Tibial nerve (tissue), 4 donors: ENCODE measurements around the gene PXN. TPM values are rescaled to one million over a fixed set of nuclear protein-coding genes. Genes with fewer than 3 reads are reported as not detected.

ENCODE experiments used
- DNase-seq, 2 donors: peaks; one replicate each; pipeline ENCODE4 v3.0.0-alpha.2; 2019; ENCODE audit warnings: low spot score in 2 of 2
- H3K27ac ChIP-seq, 4 donors: fragments of 200-600 bp; sonication (generic) in 3 of 4; one replicate each; pipeline ENCODE4 v1.5.1; 2017 to 2019; ENCODE audit warnings: mild to moderate bottlenecking in 1 of 4
- H3K27me3 ChIP-seq, 2 donors: fragments of 200-600 bp; sonication (generic) in 1 of 2; one replicate each; pipeline versions ENCODE4 v1.5.1 to v1.6.0; 2017 to 2019
- H3K36me3 ChIP-seq, 3 donors: fragments of 200-600 bp; sonication (generic); one replicate each; pipeline ENCODE4 v1.5.1; 2018 to 2019
- H3K4me1 ChIP-seq, 4 donors: fragments of 200-600 bp; sonication (generic) in 3 of 4; one replicate each; pipeline ENCODE4 v1.5.1; 2017 to 2019
- H3K4me3 ChIP-seq, 4 donors: fragments of 200-600 bp; sonication (generic) in 3 of 4; one replicate each; pipeline ENCODE4 v1.5.1; 2017 to 2019; ENCODE audit warnings: mild to moderate bottlenecking in 1 of 4, moderate library complexity in 1 of 4
- H3K9me3 ChIP-seq, 4 donors: fragments of 200-600 bp; sonication (generic) in 3 of 4; one replicate each; pipeline ENCODE4 v1.5.1; 2017 to 2019
- EP300 ChIP-seq, 2 donors: sonication (generic); formaldehyde crosslinking; IDR thresholded peaks; one replicate each; pipeline ENCODE4 v1.6.1; 2017; ENCODE audit warnings: antibody characterized with exemption in 2 of 2, mild to moderate bottlenecking in 1 of 2
- POLR2A ChIP-seq, 2 donors: fragments of 450-650 bp; IDR thresholded peaks; one replicate each; pipeline ENCODE4 v1.6.1; 2017; ENCODE audit warnings: antibody characterized with exemption in 2 of 2, mild to moderate bottlenecking in 2 of 2, moderate library complexity in 2 of 2
- WGBS, 2 donors: methylation state at CpG; one replicate each; pipeline ENCODE4 v1.1.5; 2018; 5-methylcytosine and 5-hydroxymethylcytosine counted together
- total RNA-seq, 4 donors: library from RNA; depleted of rRNA; stranded (reverse); fragments of >200 nt; gene quantifications; one replicate each; pipeline ENCODE4 v1.1.0, GENCODE V29; 2016
- TF ChIP-seq, protein P1 (sequence below), 5 experiments: fragments of 200-600 bp in 3 of 5; fragments of 450-650 bp in 2 of 5; sonication (generic) in 3 of 5; IDR thresholded peaks; one replicate each; pipeline ENCODE4 v1.5.1; 2016 to 2019; ENCODE audit warnings: antibody characterized with exemption in 5 of 5, mild to moderate bottlenecking in 3 of 5, moderate library complexity in 2 of 5

Gene PXN
- total RNA-seq, 4 donors from 2014 or later = 217 to 428 (median 330) TPM

DNA sequence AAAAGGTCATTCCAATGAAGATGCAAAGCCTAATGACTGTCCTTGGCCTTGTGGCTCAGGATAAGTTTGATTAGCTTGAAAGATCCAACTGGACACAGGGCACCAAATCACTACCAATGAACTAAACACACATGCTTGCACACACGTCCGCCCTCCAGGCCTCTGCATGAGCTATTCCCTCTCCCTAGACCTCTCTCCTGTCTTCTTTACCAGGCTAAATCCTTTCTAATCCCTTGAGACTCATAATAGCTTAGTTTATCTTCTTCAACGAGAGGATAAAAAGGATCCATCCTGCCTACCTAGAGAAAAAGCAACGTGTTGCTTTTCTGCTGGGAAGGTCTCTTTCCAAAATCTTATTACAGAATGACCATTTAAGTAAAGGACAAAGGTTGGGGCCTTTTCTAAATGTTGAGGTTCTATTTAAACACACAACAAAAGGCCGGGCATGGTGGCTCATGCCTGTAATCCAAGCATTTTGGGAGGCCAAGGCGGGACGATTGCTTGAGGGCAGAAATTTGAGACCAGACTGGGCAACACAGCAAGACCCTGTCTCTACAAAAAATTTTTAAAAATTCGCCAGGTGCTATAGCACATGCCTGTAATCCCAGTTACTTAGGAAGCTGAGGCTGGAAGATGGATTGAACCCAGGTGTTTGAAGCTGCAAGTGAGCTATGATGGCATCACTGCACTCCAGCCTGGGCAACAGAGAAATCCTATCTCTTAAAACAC lies 22.4 kb downstream of the PXN start:
- Histone ChIP-seq H3K9me3 (no peaks in the 10 kb centered on the region), H3K4me3 (no peak overlapping the region), H3K27ac (peak overlapping the region in 2 of 4 donors; percentile 87 to 98), H3K36me3 (no peaks in the 10 kb centered on the region), H3K4me1 (peaks cover 0 to 96% (median 75%) of the 10 kb centered on the region in 4 donors), H3K27me3 (no peaks in the 10 kb centered on the region)
- no peak for TF ChIP-seq EP300 (IDR thresholded peaks at IDR 0.05)
- TF ChIP-seq, protein P1, sequence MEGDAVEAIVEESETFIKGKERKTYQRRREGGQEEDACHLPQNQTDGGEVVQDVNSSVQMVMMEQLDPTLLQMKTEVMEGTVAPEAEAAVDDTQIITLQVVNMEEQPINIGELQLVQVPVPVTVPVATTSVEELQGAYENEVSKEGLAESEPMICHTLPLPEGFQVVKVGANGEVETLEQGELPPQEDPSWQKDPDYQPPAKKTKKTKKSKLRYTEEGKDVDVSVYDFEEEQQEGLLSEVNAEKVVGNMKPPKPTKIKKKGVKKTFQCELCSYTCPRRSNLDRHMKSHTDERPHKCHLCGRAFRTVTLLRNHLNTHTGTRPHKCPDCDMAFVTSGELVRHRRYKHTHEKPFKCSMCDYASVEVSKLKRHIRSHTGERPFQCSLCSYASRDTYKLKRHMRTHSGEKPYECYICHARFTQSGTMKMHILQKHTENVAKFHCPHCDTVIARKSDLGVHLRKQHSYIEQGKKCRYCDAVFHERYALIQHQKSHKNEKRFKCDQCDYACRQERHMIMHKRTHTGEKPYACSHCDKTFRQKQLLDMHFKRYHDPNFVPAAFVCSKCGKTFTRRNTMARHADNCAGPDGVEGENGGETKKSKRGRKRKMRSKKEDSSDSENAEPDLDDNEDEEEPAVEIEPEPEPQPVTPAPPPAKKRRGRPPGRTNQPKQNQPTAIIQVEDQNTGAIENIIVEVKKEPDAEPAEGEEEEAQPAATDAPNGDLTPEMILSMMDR (IDR thresholded peaks at IDR 0.05) = no peak
- no peak for TF ChIP-seq POLR2A (IDR thresholded peaks at IDR 0.05)
- no peak for DNase-seq
- 68 to 76% methylated on average over 8 of the region's 8 CpGs for WGBS, 2 donors

DNA sequence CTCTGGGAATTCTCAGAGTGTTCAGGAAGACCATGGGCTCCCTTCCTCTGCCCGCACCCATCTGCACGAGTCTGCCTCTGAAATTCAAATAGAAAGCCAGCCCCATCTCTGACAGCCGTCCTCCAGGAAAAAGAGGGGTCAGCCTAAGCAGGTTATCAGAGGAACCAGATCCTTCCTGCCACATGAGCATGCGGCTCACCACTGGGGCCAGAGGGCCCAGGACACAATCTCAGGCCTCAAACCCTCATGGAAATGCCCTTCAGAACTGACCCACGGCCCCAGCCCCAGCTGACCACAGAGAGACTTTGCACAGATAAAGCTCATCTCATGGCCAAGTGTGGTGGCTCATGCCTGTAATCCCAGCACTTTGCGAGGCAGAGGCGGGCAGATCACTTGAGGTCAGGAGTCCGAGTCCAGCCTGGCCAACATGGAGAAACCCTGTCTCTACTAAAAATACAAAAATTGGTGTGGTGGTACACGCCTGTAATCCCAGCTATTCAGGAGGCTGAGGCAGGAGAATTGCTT lies 23.2 kb downstream of the PXN start:
- Histone ChIP-seq H3K36me3 (no peaks in the 10 kb centered on the region), H3K9me3 (no peaks in the 10 kb centered on the region), H3K4me3 (no peak overlapping the region), H3K27me3 (no peaks in the 10 kb centered on the region), H3K27ac (peak overlapping the region in 3 of 4 donors; percentile 56 to 98 (median 87)), H3K4me1 (peaks cover 0 to 96% (median 76%) of the 10 kb centered on the region in 4 donors)
- WGBS, 2 donors = 50 to 54% methylated on average over 9 of the region's 9 CpGs
- no peak for DNase-seq
- TF ChIP-seq, protein P1 (IDR thresholded peaks at IDR 0.05) = no peak
- TF ChIP-seq EP300 (IDR thresholded peaks at IDR 0.05) (no peak), POLR2A (IDR thresholded peaks at IDR 0.05) (no peak)

DNA sequence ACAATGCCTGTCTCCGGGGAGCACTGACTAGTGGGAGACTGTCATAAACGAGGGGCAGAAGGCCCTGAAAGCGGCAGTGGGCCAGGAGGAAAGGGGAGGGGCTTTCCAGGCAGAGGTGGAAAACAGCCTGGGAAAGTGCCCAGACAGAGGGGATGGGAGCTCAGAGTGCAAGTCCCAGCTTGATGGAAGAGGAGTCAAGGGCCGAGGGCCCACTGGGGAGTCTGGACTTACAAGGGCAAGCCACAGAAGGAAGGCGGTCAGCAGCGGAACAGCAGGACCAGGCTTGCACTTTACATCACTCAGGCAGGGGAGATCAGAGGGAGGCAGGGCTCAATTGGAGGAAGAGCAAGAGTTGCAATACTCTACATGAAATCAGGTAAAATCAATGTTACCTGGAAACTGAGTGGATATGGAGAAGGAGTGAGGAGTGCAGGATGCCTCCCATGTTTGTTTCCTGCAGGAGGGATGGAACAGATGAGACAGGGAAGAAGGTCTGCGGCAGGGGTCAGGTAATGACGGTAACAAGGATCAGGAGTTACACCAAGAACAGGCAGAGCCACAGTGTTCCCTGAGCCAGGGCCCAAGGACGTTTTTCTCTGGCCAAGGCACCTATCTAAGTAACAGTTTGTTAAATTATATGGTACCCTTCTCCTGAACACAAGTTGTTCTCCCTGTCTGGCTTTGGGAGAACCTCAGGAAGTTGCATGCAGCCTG lies 23.8 kb downstream of the PXN start:
- 42 to 45% methylated on average over 9 of the region's 9 CpGs for WGBS, 2 donors
- no peaks in the 10 kb centered on the region for H3K27me3 ChIP-seq
- H3K36me3 ChIP-seq = no peaks in the 10 kb centered on the region
- peaks cover 0 to 96% (median 76%) of the 10 kb centered on the region in 4 donors for H3K4me1 ChIP-seq
- H3K9me3 ChIP-seq = no peaks in the 10 kb centered on the region
- DNase-seq = no peak
- H3K27ac ChIP-seq = peak overlapping the region; percentile 23 to 98 (median 72)
- TF ChIP-seq, protein P1 (IDR thresholded peaks at IDR 0.05) = peak in 1 of 5 experiments; percentile 13
- TF ChIP-seq EP300 (IDR thresholded peaks at IDR 0.05) = no peak
- no peak overlapping the region for H3K4me3 ChIP-seq

DNA sequence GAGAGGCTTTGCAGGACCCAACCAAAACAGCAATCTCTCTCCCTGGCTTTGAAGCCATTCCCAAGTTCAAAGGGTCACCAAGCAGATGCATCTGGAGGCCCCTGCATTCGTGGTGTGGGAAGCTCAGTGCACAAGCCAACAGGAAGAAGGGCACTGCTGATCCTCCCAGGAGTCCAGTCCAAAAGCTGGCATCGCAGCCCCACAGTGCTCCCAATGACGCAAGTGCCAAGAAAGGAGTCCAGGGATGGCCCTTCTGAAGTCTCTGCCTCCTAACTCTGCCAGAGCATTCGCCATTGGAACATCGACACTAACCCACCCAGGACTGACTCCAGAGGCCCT lies 25.1 kb downstream of the PXN start:
- Histone ChIP-seq H3K4me3 (no peak overlapping the region), H3K27ac (peak overlapping the region; percentile 23 to 98 (median 72)), H3K36me3 (no peaks in the 10 kb centered on the region), H3K9me3 (no peaks in the 10 kb centered on the region), H3K27me3 (no peaks in the 10 kb centered on the region), H3K4me1 (peaks cover 0 to 96% (median 84%) of the 10 kb centered on the region in 4 donors)
- no peak for DNase-seq
- 43 to 57% methylated on average over 5 of the region's 5 CpGs for whole genome bisulfite sequencing, 2 donors
- no peak for TF ChIP-seq POLR2A (IDR thresholded peaks at IDR 0.05)
- no peak for TF ChIP-seq EP300 (IDR thresholded peaks at IDR 0.05)

DNA sequence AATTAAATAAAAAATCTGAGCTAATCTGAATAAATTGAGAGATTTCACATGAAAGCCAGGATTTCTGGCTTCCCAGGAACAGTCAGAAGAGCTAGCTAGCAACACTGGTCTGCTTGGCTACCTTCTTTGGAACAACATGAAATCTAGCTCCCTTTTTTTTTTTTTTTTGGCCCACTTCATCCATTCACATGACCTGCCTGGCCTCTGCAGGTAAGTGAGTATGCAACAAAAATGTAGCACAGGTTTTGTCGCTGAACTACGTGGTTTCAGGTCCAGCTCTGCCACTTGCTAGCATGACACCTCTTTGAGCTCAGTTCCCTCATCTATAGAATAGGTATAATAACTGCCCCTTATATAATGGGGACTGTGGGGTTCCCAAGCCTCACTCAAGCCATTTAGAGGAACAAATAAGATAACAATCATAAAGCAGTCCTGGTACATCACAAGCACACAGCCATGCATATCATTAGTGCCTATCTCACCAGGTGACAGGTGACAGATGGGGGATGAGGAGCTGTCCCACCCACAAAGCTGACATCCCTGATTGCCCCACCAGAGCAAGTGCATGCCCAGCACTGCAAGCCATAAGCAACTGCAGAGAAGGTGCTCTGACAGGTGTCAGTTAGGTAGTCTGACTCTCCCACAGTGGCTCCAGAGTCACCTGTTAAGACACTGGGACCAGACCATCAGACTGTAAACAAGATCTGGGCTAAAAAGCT lies 25.6 kb downstream of the PXN start:
- Histone ChIP-seq H3K4me1 (peaks cover 3 to 96% (median 85%) of the 10 kb centered on the region in 4 donors), H3K36me3 (no peaks in the 10 kb centered on the region), H3K27me3 (no peaks in the 10 kb centered on the region), H3K27ac (peak overlapping the region in 3 of 4 donors; percentile 73 to 98 (median 87)), H3K9me3 (no peaks in the 10 kb centered on the region), H3K4me3 (no peak overlapping the region)
- WGBS, 2 donors = 94 to 95% methylated on average over 2 of the region's 2 CpGs
- TF ChIP-seq, protein P1 (IDR thresholded peaks at IDR 0.05) = no peak
- TF ChIP-seq POLR2A (IDR thresholded peaks at IDR 0.05) = no peak
- DNase-seq = no peak
